Right atrium auricular region (tissue), 2 donors: ENCODE measurements around the gene KDSR. TPM values are rescaled to one million over a fixed set of nuclear protein-coding genes. Genes with fewer than 3 reads are reported as not detected.

ENCODE experiments used
- DNase-seq: peaks from one replicate; pipeline ENCODE4 v3.0.0-alpha.2; 2019; ENCODE audit warnings: low spot score
- H3K27ac ChIP-seq, 2 donors: fragments of 200-600 bp; sonication (generic); 1 replicate in 1 of 2; 2 replicates in 1 of 2; pipeline ENCODE4 v1.5.1; 2016 to 2019
- H3K27me3 ChIP-seq, 2 donors: fragments of 200-600 bp; sonication (generic); one replicate each; pipeline versions ENCODE4 v1.5.1 to v1.6.0; 2017 to 2019
- H3K36me3 ChIP-seq: fragments of 200-600 bp; sonication (generic); one replicate; pipeline ENCODE4 v1.5.1; 2016
- H3K4me1 ChIP-seq, 2 donors: fragments of 200-600 bp; sonication (generic); one replicate each; pipeline versions ENCODE4 v1.5.1 to v1.6.0; 2017 to 2019
- H3K4me3 ChIP-seq, 2 donors: fragments of 200-600 bp; sonication (generic); 1 replicate in 1 of 2; 2 replicates in 1 of 2; pipeline ENCODE4 v1.5.1; 2017 to 2019; ENCODE audit warnings: mild to moderate bottlenecking in 1 of 2, moderate library complexity in 1 of 2
- H3K9me3 ChIP-seq, 2 donors: fragments of 200-600 bp; sonication (generic); one replicate each; pipeline ENCODE4 v1.5.1; 2019
- total RNA-seq, 2 donors: library from RNA; depleted of rRNA; stranded (reverse); fragments of >200 nt; gene quantifications; one replicate each; pipeline ENCODE4 v1.1.0, GENCODE V29; 2016
- TF ChIP-seq, protein P1 (sequence below), 2 donors: fragments of 200-600 bp; sonication (generic); IDR thresholded peaks; one replicate each; pipeline ENCODE4 v1.5.1; 2019; ENCODE audit warnings: antibody characterized with exemption in 2 of 2

The KDSR gene
- total RNA-seq, 2 donors from 2014 or later = 32.7 to 33.8 TPM

DNA sequence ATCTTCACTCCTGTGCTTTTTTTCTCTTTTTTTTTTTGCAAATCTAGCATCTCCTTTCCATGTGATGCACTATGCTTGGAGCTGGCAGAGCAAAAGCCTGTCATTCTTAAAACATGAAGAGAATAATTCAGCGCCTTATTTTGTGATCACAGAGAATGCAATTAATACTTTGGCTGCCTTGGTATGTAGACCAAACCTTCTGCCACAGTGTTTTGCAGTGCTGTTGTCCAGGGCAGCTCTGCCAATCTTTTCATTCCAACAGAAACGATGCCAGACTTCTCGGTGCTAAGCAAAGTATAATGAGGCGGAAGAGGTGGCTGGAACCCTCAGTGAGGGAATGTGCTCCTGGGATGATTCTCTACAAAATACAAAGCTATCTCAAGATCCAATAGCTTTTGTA is 73.1 kb downstream of the KDSR start:
- peaks cover 0 to 28% of the 10 kb centered on the region in 2 donors for H3K4me1 ChIP-seq
- H3K9me3 ChIP-seq = no peaks in the 10 kb centered on the region
- no peaks in the 10 kb centered on the region for H3K36me3 ChIP-seq
- no peaks in the 10 kb centered on the region for H3K27me3 ChIP-seq
- no peak for DNase-seq
- TF ChIP-seq, protein P1, sequence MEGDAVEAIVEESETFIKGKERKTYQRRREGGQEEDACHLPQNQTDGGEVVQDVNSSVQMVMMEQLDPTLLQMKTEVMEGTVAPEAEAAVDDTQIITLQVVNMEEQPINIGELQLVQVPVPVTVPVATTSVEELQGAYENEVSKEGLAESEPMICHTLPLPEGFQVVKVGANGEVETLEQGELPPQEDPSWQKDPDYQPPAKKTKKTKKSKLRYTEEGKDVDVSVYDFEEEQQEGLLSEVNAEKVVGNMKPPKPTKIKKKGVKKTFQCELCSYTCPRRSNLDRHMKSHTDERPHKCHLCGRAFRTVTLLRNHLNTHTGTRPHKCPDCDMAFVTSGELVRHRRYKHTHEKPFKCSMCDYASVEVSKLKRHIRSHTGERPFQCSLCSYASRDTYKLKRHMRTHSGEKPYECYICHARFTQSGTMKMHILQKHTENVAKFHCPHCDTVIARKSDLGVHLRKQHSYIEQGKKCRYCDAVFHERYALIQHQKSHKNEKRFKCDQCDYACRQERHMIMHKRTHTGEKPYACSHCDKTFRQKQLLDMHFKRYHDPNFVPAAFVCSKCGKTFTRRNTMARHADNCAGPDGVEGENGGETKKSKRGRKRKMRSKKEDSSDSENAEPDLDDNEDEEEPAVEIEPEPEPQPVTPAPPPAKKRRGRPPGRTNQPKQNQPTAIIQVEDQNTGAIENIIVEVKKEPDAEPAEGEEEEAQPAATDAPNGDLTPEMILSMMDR (IDR thresholded peaks at IDR 0.05) = no peak
- H3K27ac ChIP-seq = no peak overlapping the region
- no peak overlapping the region for H3K4me3 ChIP-seq

DNA sequence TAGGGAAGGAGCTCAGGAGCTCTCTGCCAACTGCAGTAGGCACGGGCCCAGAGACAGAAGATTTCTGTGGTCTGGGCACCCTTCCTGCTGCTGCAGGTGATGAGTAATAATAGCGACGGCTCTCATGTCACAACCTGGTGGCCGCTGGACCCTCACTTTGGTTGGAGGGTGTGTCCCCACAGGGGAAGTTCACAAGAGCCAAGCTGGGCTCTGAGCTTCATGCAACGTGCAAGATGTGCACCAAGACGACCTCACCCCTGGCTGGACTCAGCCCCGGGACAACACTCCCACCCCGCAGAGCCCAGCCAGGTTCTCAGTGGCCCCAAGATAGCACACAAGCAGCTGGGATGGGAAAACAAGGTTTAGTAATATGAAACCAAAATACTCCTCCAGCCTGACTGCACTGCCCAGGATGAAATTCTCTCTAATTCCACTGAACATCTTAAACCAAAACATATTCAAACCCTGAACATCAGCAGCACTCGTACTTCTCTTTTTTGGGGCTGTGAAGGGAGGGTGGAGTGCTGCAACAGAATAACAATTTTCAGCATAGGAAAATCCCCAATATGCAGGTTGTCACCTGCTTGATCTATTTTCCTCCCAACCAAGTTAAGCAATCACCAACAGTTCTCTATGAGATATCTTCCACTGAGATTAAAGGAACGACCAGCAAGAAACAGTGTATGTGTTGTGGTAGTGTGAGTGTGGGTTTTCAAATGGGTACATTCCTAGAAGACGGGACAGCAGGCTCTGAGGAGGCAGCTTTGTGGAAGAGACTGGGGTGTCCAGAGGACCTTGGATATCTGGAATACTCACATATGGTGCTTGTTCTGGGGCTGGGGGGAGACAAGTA is 73.9 kb downstream of the KDSR start:
- peak; percentile 54 for DNase-seq
- TF ChIP-seq, protein P1 (IDR thresholded peaks at IDR 0.05) = no peak
- no peaks in the 10 kb centered on the region for H3K36me3 ChIP-seq
- no peaks in the 10 kb centered on the region for H3K27me3 ChIP-seq
- no peak overlapping the region for H3K27ac ChIP-seq
- no peaks in the 10 kb centered on the region for H3K9me3 ChIP-seq
- H3K4me1 ChIP-seq = peaks cover 0 to 28% of the 10 kb centered on the region in 2 donors
- no peak overlapping the region for H3K4me3 ChIP-seq

DNA sequence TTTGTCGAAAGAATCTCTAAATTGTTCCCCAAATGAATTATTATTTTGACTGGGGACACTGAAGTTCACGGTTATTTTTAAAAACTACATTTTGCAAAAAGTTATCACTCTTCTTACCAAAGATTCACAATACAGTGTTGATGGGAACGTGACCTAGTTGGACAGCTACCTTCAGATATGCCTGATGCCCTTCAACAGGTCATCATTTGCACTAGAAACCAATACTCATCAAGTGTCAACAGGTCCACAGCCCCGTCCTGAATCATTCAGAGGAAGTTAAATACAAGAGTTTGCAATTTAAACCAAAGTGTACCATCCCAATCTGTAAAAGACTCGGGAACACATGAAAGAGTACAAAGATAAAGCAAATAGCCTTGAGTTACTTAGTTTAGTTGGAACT is 75.7 kb downstream of the KDSR start:
- peaks cover 0 to 28% of the 10 kb centered on the region in 2 donors for H3K4me1 ChIP-seq
- DNase-seq = no peak
- peak overlapping the region in 1 of 2 donors; percentile 15 for H3K27ac ChIP-seq
- H3K4me3 ChIP-seq = no peak overlapping the region
- H3K27me3 ChIP-seq = no peaks in the 10 kb centered on the region
- no peaks in the 10 kb centered on the region for H3K36me3 ChIP-seq
- TF ChIP-seq, protein P1 (IDR thresholded peaks at IDR 0.05) = no peak
- H3K9me3 ChIP-seq = no peaks in the 10 kb centered on the region

DNA sequence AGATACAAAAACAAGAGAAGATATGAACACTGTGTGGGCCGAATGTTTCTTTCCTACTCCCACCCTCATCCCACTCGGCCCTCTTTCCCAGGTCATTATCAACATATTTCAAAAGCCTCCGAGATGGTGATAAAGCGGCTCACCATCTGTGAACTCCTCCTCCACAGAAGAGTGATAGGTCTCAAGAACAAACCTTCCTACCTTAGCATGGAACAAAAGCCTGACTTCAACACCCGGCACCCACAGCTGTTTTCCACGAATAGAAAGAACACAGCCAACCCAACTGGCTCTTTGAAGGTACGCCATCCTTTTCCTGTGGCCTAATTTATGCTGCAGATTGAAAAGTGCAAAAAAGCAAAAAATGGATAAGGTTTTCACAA is 76.2 kb downstream of the KDSR start:
- TF ChIP-seq, protein P1 (IDR thresholded peaks at IDR 0.05) = no peak
- DNase-seq = peak; percentile 28
- H3K4me1 ChIP-seq = peaks cover 0 to 28% of the 10 kb centered on the region in 2 donors
- H3K36me3 ChIP-seq = no peaks in the 10 kb centered on the region
- H3K4me3 ChIP-seq = no peak overlapping the region
- H3K27me3 ChIP-seq = no peaks in the 10 kb centered on the region
- H3K9me3 ChIP-seq = no peaks in the 10 kb centered on the region
- H3K27ac ChIP-seq = peak overlapping the region in 1 of 2 donors; percentile 9

DNA sequence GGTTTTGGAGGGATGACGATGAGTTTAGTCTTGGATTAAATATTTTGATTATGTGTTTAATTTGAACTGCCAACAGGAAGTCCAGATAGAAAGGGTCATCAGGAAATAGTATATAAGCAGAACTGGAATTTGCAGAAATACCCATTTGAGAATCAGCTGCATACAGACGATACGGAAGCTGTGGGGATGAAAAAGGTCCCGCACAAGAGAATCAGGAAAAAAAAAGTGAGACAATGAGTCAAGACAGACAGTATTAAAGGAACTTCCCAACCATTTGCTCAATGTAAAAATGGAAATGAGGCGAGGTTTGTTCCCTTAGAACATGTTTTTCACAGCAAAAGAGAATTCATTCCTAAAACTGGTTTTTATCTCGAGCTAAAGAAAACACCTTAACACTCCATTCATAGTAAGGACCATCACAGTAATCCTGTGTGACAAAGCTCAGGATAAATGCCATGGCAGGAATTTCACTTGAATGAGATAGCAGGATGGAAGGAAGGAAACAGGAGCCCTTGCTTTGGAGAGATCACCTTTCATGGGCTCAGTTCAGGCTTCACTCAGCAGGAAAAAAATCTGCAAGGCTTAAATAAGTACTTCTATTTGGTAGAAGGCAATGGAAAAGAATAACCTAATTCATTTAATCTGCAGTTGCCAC is 76.7 kb downstream of the KDSR start:
- Histone ChIP-seq H3K4me1 (peaks cover 0 to 28% of the 10 kb centered on the region in 2 donors), H3K9me3 (no peaks in the 10 kb centered on the region), H3K27me3 (no peaks in the 10 kb centered on the region), H3K36me3 (no peaks in the 10 kb centered on the region), H3K4me3 (no peak overlapping the region), H3K27ac (peak overlapping the region in 1 of 2 donors; percentile 9)
- no peak for DNase-seq
- TF ChIP-seq, protein P1 (IDR thresholded peaks at IDR 0.05) = no peak
